Astrocyte (in vitro differentiated cells and primary cell): ENCODE results near the gene CRHR2. TPM values are rescaled to one million over a fixed set of nuclear protein-coding genes. Genes with fewer than 3 reads are reported as not detected.

Experiments used
- DNase-seq: peaks from one replicate; pipeline ENCODE4 v3.0.0-alpha.2; 2010; ENCODE audit warnings: low read depth
- FAIRE-seq: peaks from 2 replicates; lab custom pipeline; 2011; peaks lifted over from hg19 to GRCh38; lab: Jason Lieb, UNC
- H2AFZ ChIP-seq: 2 replicates; pipeline ENCODE4 v1.6.0; 2012; ENCODE audit warnings: low read depth, low read length, inconsistent platforms
- H3K27ac ChIP-seq: 2 replicates; pipeline ENCODE4 v1.5.1; 2011; ENCODE audit warnings: low read depth, low read length, inconsistent platforms
- H3K27me3 ChIP-seq: 2 replicates; pipeline ENCODE4 v1.6.0; 2011; ENCODE audit warnings: low read length, inconsistent platforms; ENCODE audit not compliant: insufficient read depth
- H3K36me3 ChIP-seq: 2 replicates; pipeline ENCODE4 v1.5.1; 2011; ENCODE audit warnings: low read length, inconsistent platforms; ENCODE audit not compliant: insufficient read depth
- H3K4me1 ChIP-seq: 2 replicates; pipeline ENCODE4 v1.5.1; 2011; ENCODE audit warnings: low read length, inconsistent platforms; ENCODE audit not compliant: insufficient read depth
- H3K4me2 ChIP-seq: 2 replicates; pipeline ENCODE4 v1.6.0; 2012; ENCODE audit warnings: low read length, inconsistent platforms
- H3K4me3 ChIP-seq: 2 replicates; pipeline ENCODE4 v1.5.1; 2011; ENCODE audit warnings: low read depth, mild to moderate bottlenecking, low read length, inconsistent platforms; ENCODE audit not compliant: insufficient read depth
- H3K79me2 ChIP-seq: 2 replicates; pipeline ENCODE4 v1.6.0; 2012; ENCODE audit warnings: mild to moderate bottlenecking, low read length, inconsistent platforms; ENCODE audit not compliant: insufficient read depth
- H3K9ac ChIP-seq: 2 replicates; pipeline ENCODE4 v1.6.0; 2012; ENCODE audit warnings: mild to moderate bottlenecking, low read length, inconsistent platforms
- H3K9me3 ChIP-seq: 2 replicates; pipeline ENCODE4 v1.5.1; 2012; ENCODE audit warnings: low read depth, mild to moderate bottlenecking, low read length, inconsistent platforms; ENCODE audit not compliant: insufficient read depth
- H4K20me1 ChIP-seq: 2 replicates; pipeline ENCODE4 v1.6.0; 2012; ENCODE audit warnings: low read length, inconsistent platforms; ENCODE audit not compliant: insufficient read depth
- H3K27ac Mint-ChIP-seq: one replicate; pipeline ENCODE4 v1.8.0; 2021; ENCODE audit warnings: mild to moderate bottlenecking, mixed read lengths; ENCODE audit not compliant: unreplicated experiment
- H3K27me3 Mint-ChIP-seq: one replicate; pipeline ENCODE4 v1.8.0; 2021; ENCODE audit warnings: low read depth, mixed read lengths; ENCODE audit not compliant: unreplicated experiment
- H3K36me3 Mint-ChIP-seq: one replicate; pipeline ENCODE4 v1.8.0; 2021; ENCODE audit warnings: low read depth, mixed read lengths; ENCODE audit not compliant: unreplicated experiment
- H3K4me1 Mint-ChIP-seq: one replicate; pipeline ENCODE4 v1.8.0; 2021; ENCODE audit warnings: low read depth, mixed read lengths; ENCODE audit not compliant: unreplicated experiment
- H3K4me3 Mint-ChIP-seq: one replicate; pipeline ENCODE4 v1.8.0; 2021; ENCODE audit warnings: mild to moderate bottlenecking, moderate library complexity, mixed read lengths; ENCODE audit not compliant: unreplicated experiment
- H3K9me3 Mint-ChIP-seq: one replicate; pipeline ENCODE4 v1.8.0; 2021; ENCODE audit warnings: mild to moderate bottlenecking, mixed read lengths; ENCODE audit not compliant: unreplicated experiment
- EZH2 ChIP-seq: IDR thresholded peaks from 2 replicates; pipeline ENCODE4 v1.6.1; 2012; ENCODE audit warnings: mild to moderate bottlenecking, low read length, inconsistent platforms; ENCODE audit not compliant: insufficient read depth
- total RNA-seq: library from RNA; stranded (reverse); gene quantifications from 2 replicates; pipeline ENCODE4 v1.2.1, GENCODE V29; 2021
- TF ChIP-seq, protein P1 (sequence below): IDR thresholded peaks from 2 replicates; pipeline ENCODE4 v1.5.1; 2011; ENCODE audit warnings: low read depth, mild to moderate bottlenecking, inconsistent platforms, low read length, moderate library complexity; ENCODE audit not compliant: insufficient read depth

The CRHR2 gene
- total RNA-seq, 1 donor from 2014 or later: not detected

GRCh38 chr7:30708412-30708811, 26.2 kb upstream of the CRHR2 start:
- H3K27ac Mint-ChIP-seq: no peak overlapping the region
- Histone ChIP-seq H3K27me3 (peaks cover 4% of the 10 kb centered on the region), H3K9me3 (no peaks in the 10 kb centered on the region), H3K27ac (no peak overlapping the region), H3K9ac (no peak overlapping the region), H3K4me1 (no peaks in the 10 kb centered on the region), H3K4me3 (no peak overlapping the region), H2AFZ (no peak overlapping the region), H4K20me1 (no peaks in the 10 kb centered on the region), H3K36me3 (no peaks in the 10 kb centered on the region), H3K79me2 (no peaks in the 10 kb centered on the region), H3K4me2 (no peak overlapping the region)
- FAIRE-seq (no peak), DNase-seq (no peak)
- TF ChIP-seq EZH2: no peak
- TF ChIP-seq, protein P1, sequence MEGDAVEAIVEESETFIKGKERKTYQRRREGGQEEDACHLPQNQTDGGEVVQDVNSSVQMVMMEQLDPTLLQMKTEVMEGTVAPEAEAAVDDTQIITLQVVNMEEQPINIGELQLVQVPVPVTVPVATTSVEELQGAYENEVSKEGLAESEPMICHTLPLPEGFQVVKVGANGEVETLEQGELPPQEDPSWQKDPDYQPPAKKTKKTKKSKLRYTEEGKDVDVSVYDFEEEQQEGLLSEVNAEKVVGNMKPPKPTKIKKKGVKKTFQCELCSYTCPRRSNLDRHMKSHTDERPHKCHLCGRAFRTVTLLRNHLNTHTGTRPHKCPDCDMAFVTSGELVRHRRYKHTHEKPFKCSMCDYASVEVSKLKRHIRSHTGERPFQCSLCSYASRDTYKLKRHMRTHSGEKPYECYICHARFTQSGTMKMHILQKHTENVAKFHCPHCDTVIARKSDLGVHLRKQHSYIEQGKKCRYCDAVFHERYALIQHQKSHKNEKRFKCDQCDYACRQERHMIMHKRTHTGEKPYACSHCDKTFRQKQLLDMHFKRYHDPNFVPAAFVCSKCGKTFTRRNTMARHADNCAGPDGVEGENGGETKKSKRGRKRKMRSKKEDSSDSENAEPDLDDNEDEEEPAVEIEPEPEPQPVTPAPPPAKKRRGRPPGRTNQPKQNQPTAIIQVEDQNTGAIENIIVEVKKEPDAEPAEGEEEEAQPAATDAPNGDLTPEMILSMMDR: no peak
- H3K9me3 Mint-ChIP-seq: peaks cover 10% of the 10 kb centered on the region
- H3K27me3 Mint-ChIP-seq: peaks cover 36% of the 10 kb centered on the region
- H3K4me1 Mint-ChIP-seq: no peaks in the 10 kb centered on the region
- no peak overlapping the region for H3K4me3 Mint-ChIP-seq
- no peaks in the 10 kb centered on the region for H3K36me3 Mint-ChIP-seq

DNA sequence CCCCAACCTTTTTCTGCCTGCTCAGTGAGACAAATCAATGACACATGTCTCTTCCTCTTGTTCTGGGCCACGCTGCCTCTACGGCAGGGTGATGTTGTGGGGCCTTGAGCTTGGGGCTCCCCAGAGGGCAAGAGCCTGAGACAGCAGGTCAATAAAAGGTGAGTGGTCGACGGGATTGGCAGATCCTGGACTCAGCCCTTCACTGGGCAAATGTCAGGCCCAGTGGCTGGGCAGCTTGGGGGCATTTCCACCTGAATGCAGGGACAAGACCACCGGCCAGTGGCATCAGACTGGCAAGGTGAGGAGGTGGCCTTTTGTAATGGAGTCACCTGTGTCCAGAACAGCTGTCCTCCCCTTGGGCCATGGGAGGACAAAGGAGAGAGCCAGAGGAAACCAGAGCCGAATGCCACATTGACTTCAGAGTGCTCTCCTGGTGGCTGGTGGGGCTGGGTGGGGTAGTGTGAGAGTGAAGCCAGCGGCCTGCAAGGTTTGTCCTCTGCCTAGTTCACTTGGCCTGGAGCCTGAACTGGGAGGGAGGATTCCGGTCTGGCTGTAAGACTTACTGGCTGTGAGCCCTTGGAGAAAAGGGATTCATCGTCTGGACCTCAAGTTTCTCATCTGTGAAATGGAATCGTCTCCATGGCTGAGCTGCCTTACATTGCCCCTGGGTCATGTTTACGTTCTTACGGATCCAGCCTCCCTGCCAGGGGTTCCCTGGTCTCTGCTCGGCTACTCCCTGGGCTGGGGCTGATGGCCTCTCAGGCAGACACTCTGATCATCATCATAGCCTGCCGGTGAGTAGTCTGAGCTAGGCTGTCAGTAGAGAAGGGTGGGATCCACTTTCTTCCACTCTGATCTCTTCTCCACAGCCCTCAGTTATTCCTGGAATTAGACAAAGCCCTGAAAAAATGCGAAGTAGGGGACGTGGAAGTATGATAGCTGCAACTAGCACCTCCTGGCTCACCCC, 25.4 kb upstream of the CRHR2 start:
- Mint-ChIP-seq H3K4me1 (no peaks in the 10 kb centered on the region), H3K9me3 (peaks cover 10% of the 10 kb centered on the region), H3K27ac (no peak overlapping the region), H3K27me3 (peaks cover 44% of the 10 kb centered on the region), H3K4me3 (no peak overlapping the region), H3K36me3 (no peaks in the 10 kb centered on the region)
- H3K4me2 ChIP-seq: no peak overlapping the region
- H4K20me1 ChIP-seq: no peaks in the 10 kb centered on the region
- H3K27ac ChIP-seq: no peak overlapping the region
- no peak overlapping the region for H3K9ac ChIP-seq
- H2AFZ ChIP-seq: no peak overlapping the region
- FAIRE-seq (no peak), DNase-seq (no peak)
- no peak for TF ChIP-seq EZH2
- TF ChIP-seq, protein P1: no peak
- peaks cover 4% of the 10 kb centered on the region for H3K27me3 ChIP-seq
- no peaks in the 10 kb centered on the region for H3K36me3 ChIP-seq
- H3K4me3 ChIP-seq: no peak overlapping the region
- no peaks in the 10 kb centered on the region for H3K79me2 ChIP-seq
- H3K4me1 ChIP-seq: no peaks in the 10 kb centered on the region
- H3K9me3 ChIP-seq: no peaks in the 10 kb centered on the region

DNA sequence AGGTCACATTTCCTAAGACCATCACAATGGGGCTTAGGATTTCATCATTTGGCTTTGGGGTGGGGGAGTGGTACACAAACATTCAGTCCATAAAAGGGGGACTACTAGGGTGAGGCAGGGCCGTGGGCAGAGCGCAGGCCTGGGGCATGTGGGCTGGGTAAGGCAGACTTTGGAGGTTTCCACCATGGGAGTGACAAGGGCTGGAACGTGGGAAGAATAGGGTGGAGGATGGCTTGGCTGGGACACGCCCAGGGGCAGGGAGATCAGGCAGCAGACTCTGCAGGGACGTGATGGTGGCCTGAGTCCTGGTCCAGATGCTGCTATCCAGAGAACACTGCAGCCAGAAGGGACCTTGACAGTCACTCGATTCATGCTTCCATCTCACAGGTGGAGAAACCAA, 24.7 kb upstream of the CRHR2 start:
- H3K4me2 ChIP-seq: no peak overlapping the region
- no peaks in the 10 kb centered on the region for H4K20me1 ChIP-seq
- H3K9me3 Mint-ChIP-seq: peaks cover 10% of the 10 kb centered on the region
- H3K4me1 Mint-ChIP-seq: no peaks in the 10 kb centered on the region
- no peak overlapping the region for H3K27ac ChIP-seq
- peaks cover 4% of the 10 kb centered on the region for H3K27me3 ChIP-seq
- H3K27me3 Mint-ChIP-seq: peaks cover 50% of the 10 kb centered on the region
- no peaks in the 10 kb centered on the region for H3K36me3 Mint-ChIP-seq
- H3K27ac Mint-ChIP-seq: no peak overlapping the region
- H3K9me3 ChIP-seq: no peaks in the 10 kb centered on the region
- H3K4me1 ChIP-seq: no peaks in the 10 kb centered on the region
- H2AFZ ChIP-seq: no peak overlapping the region
- FAIRE-seq (no peak), DNase-seq (no peak)
- no peak overlapping the region for H3K9ac ChIP-seq
- no peaks in the 10 kb centered on the region for H3K36me3 ChIP-seq
- no peak overlapping the region for H3K4me3 Mint-ChIP-seq
- no peak overlapping the region for H3K4me3 ChIP-seq
- no peak for TF ChIP-seq EZH2
- TF ChIP-seq, protein P1: no peak
- no peaks in the 10 kb centered on the region for H3K79me2 ChIP-seq
